HuH-7 (cell line): Measurements from ENCODE around the gene MYO10.

Source experiments
- DNase-seq: peaks from one replicate; pipeline ENCODE4 v3.0.0; 2011; ENCODE audit warnings: low spot score

The MYO10 gene

GRCh38 chr5:16943846-16944678 is 8.0 kb upstream of the MYO10 start:
- DNase-seq, result no peak

DNA sequence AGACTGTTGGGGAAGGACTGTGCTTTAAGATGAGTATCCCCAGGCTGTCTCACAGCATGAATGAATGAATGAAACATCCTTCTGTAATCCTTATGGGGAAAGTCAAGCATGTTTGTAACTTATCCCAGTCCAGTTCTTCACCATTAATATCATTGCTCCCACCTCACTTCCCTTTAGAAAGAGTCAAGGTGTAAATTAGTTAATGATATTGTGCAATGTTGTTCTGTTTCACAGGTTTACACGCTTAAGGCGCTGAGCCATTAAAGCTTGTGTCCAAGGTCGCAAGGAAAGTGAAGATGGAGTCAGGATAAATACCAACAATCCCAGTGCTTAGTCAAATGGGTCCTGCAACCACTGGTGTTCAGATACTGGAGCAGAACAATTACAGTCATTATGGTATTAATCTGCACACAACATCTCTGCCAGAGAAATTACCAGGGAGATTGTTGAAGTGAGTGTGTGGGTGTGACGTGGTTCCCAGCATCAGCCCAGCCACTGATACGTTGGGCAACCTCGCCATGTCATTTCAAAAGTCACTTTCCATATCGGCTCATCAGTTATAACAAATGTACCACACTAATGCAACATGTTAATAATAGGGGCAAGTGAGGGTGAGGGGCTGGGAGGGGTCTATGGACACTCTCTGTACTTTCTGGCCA is 1.5 kb upstream of the MYO10 start:
- DNase-seq, result no peak

DNA sequence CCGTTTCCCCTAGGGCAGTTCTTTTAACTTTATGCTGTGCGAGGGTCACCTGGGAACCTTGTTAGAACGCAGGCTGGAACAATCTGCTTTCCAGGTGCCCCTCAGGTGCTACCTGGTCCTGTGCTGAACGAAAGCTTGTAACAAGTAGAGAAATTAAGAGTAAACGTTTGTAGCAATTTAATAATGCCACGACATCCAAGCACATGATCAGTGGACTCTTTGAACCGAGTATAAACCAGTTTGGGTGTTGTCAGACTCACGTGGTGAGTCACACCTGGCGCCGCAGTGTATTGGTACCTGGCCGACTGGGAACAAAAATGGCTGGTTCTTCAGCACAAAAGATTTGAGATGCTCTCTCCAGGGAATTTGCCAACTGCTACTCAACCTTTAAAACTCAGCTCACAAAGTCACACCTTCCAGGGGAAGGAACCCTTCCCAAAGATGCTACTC is 926 bp upstream of the MYO10 start:
- DNase-seq, result no peak

DNA sequence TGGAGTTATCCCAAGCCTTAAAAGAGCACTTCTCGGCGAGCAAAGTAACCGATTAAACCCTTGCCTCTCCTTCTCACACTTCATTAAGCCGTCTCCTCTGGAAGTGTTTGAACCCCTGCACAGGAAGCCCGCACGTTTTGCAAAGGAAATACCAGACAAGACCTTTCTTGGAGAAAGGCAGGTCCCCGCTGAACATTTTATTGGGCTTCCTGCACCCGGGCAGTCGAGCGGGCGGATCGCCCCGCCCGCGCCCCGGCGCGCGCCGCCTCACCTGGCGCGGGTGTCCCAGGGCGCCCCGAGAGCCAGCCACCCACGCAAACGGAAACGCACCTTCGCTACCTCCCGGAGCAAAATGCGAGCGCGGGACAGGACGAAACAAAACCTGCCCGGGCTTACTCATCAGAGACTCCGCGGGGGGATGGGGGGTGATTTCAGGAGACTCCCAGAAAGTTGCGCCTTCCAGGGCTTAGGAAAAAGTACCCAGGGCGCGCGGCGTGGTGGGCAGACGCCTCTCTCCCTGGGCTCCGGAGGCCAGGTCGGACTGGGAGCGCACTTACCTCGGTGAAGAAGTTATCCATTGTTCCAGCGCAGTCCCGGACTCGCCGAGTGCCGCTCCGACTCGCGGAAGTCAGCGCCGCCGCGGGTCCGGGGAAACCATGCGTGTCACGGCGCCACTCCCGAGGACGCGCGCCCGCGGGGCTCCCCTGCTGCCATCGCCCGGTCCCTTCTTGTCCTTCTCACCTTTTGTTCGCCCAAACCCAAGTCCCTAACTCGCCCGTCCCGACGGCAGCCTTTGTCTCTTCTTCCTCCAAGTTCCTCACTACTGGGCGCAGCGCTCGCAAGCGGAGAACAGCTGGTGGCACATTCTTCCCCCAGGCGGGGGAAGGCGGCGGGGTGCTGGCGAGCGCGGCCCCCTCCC is 598 bp downstream of the MYO10 start:
- no peak for DNase-seq

DNA sequence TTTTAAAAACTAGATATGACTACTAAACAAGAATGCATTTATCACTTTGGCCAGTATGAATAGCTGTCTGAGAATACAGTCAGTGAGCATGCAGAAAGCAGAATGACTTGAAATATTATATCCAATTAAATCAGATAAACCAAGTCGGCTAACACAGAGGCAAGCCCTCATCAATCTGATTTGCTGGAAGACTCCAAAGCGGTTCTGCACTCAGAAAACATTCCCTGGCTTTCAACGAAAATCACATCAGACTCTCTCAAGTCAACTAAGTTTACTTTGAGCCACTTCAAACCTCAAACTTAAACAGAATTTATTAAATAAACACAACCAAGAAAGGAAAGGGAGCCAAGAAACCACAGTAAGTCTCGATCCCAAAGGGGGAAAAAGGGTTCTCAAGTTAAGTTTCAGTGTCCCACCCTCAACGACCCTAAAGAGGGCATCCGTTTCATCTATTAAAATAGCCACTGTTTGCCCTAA is 1.4 kb downstream of the MYO10 start:
- DNase-seq, result no peak

GRCh38 chr5:16934123-16934522 is 2.0 kb downstream of the MYO10 start:
- peak; percentile 53 for DNase-seq

GRCh38 chr5:16933337-16933736 is 2.8 kb downstream of the MYO10 start:
- DNase-seq, result no peak

DNA sequence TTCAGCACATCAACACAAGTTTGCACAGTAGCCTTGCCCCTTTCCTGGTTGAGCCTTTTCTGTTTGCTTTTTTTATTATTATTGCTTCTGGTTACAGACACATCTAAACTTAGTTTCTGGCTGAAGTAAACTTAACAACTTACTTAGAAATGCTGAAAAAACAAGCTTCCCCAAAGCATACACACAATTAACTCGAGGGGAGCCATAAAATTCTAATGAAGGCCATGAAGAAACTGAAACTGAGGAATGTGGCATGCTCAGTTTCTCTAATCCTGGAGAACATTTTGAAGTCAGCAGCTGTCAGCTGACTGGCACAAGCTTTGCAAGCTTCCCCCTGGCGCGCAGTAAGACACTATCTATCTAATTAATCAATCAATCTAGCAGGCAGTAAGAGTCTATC is 3.7 kb downstream of the MYO10 start:
- no peak for DNase-seq

- DNase-seq, result no peak
Observed at GRCh38 chr5:16931334-16932110, 4.6 kb downstream of the MYO10 start.

DNA sequence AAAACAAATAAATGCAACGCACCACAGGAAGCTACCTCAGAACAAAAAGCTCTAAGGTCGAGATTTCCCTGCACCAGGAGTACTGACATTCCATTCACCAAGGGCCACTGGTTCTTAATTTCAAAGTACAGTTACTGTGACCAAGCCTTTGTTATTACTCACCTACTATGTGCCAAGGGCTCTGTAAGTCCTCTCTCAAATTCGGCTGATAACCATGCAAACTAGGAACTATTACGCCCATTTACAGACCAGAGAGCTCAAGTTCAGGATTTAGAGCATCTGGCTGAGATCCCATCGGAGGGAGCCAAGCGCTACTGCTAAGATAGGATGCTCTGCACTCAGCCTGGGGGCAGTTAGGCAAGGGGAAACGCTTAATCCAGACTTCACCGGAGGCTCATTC is 5.6 kb downstream of the MYO10 start:
- no peak for DNase-seq

DNA sequence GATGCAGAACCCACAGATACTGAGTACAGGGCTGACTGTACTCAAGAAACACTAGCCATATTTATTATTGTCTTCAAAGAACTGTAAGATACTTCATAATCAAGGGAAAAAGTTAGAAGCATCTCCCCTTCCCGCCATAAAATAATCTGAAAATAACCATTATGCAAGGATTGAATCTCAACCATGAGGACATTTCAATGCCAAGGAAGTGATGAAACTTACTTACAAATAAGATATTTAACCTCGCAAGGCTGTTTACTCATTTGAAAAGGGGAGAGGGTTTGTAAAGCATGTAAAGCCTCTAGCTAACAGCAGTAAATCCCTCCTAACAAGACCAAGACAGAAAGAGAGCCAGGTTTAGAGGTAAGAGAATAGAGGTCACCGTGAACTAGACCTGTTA is 6.3 kb downstream of the MYO10 start:
- DNase-seq, result no peak

- DNase-seq, result no peak
Observed at GRCh38 chr5:16929347-16929746, 6.7 kb downstream of the MYO10 start.

GRCh38 chr5:16927613-16928012 is 8.5 kb downstream of the MYO10 start:
- DNase-seq, result no peak

DNA sequence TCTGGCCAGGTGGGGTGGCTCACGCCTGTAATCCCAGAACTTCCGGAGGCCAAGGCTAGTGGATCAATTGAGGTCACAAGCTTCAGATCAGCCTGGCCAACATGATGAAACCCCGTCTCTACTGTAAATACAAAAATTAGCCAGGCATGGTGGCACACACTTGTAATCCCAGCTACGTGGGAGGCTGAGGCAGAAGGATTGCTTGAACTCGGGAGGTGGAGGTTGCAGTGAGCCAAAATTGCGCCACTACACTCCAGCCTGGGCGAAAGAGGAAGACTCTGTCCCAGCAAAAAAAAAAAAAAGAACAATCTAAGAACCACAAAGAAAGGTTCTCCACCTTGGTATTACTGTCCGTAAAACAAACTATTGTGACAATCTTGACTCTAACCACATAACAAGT is 9.7 kb downstream of the MYO10 start:
- DNase-seq, result no peak

DNA sequence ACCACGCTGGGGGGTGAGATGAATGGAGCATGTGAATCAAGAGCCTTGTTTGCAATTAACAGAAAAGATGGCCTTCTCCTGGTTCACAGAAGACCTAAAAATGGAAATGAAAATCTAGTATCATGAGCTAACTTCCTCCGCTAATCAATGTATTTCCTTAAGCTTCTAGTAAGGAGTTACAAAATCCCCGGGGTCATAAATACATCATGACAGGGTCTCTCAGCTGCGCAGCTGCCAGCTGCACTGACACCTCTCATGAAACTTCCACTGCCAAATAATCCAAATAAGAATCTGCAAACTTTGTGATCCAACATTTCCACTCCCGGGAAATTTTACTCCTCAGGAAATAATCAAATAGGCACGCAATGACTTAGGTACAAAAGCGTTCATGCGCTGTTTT is 11.9 kb downstream of the MYO10 start:
- DNase-seq, result no peak

- DNase-seq, result no peak
Observed at GRCh38 chr5:16922430-16922829, 13.7 kb downstream of the MYO10 start.

- no peak for DNase-seq
Observed at GRCh38 chr5:16921211-16921610, 14.9 kb downstream of the MYO10 start.

DNA sequence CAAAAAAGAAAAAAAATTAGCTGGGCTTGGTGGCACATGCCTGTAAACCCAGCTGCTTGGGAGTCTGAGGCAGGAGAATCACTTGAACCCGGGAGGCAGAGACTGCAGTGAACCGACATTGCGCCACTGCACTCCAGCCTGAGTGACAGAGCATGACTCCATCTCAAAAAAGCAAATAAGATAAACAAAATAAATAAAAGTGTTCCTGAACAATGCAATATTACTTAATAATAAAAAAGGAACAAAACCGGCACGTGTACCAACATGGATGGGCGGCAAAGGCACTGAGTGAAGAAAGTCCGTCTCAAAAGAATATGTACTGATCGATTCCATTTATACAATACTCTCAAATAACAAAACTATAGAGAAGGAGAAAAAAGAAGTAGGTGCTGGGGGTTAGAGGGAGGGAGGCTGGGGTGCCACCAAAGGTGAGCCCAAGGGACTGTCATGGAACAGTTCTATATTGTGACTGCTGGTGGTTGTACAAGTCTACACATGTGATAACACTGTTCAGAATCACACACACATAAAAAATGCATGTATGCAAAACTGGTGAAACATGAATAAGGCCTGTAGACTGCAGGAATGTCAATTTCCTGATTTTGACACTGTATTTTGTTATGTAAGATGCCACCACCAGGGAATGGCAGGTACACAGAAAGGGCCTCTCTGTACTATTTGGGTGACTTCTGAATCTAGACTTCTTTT is 15.8 kb downstream of the MYO10 start:
- no peak for DNase-seq

- DNase-seq, result no peak
Observed at GRCh38 chr5:16918891-16919671, 17.0 kb downstream of the MYO10 start.

DNA sequence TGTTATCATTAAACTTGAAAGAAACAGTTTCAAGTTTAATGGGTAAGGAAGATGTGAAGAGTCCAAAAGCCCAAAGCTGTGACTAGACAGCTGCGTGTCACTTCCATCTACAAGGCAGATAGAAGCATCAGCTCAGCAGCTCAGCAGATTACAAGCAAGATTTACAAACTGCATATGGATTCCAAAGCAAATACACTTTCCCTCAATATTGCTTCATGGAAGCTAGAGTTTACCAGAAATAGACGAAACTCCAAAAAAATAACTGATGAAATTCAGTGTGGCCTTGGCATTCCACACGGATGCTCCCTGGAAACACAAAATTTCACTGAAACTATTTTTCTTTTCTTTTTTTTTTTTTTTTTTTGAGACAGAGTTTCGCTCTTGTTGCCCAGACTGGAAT is 17.9 kb downstream of the MYO10 start:
- no peak for DNase-seq
